Cerebellar cortex (tissue), 1 donor: ENCODE data around the gene TOX3.

ENCODE experiments used
- DNase-seq: peaks from one replicate; pipeline ENCODE4 v3.0.0-alpha.2; 2015; ENCODE audit warnings: low spot score

The TOX3 gene

DNA sequence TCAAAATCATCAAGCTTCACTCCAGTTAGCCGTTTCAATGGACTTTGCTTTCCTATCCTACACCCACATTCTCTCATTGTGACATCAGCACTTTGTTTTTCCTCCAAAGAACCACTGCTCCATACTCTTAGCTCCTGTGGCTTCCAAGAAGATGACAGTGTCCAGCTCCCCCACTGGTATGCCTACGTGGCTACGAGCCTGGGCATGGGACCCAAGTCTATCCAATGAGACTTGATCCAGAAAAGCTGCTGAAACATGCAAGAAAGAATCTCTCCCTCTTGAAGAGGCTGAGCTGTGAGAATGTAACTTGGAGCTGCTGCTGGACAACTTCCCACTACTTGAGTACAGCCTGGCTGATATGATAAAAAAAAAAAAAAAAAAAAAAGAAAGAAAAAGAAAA lies 9.4 kb downstream of the TOX3 start:
- DNase-seq, result no peak

DNA sequence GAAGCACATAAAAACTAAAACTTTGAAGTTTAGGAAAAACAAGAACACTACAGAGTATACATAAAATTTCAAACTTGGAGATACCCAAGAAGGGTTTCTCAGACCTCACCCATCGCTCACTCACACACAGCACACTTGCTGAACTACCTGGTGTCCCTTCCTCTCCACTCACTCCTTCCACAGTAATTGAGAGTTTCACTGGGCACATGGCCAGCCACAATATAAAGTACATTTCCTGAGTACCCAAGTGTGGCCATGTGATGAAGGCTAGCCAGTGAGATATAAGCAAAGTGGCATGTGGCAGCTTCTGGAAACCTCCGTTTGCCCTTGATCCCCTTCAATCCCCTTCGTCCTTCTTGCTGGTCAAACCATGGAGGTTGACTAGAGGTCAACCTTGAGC lies 11.9 kb downstream of the TOX3 start:
- no peak for DNase-seq

DNA sequence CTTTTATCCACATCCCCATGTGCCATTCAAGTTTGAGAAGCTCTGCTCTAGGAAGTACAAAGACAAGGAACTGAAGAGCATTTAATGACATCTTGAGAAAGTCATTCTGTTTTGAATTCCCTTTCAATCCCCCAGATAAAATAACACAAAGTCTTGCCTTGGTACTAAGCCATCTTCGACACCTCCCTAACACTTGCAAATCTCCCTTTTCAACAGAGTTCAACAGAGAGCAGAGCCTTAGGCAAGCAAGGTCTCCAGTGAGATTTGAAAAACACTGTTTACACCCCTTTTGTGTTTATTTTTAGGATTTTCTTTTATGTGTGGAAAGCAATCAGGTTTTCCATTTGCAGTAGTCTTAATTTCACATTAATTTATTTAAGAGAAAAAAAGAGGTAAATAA lies 13.6 kb downstream of the TOX3 start:
- DNase-seq, result no peak

DNA sequence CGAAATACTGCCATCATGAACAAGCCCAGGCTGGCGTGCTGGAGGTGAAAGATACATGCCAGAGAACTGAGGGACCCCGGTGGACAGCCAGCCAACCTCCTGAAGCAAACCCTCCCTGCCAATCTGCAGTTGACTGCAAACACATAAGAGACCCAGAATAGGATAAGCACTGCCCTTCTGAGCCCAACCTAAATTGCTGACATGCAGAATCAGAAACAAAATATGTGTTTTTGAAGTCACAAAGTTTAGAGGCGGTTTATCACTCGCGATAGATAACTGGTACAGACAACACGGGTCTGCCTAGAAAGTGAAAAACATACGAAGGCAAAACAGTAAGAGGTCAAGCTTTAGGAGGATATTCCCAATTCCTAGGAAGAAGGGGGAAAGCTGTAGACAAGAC lies 14.6 kb downstream of the TOX3 start:
- no peak for DNase-seq

DNA sequence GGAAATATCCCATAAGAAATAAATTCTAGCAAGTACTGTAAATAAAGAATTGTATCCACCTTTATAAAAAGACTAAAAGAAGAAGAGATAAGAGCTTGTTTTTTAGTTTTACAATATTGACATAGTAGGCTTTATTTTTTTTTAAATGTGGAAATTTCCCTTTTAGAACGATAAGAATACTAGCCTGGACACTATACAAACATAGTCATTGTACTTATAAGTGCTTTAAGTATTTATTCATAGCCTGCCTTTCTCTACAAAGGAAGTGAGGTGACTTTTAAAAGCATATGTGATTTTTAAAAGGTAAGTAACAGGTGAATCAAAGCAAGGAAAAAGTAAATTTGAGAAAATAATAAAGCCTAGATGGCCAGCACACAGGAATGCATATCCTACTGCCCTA lies 17.7 kb downstream of the TOX3 start:
- DNase-seq, result no peak

DNA sequence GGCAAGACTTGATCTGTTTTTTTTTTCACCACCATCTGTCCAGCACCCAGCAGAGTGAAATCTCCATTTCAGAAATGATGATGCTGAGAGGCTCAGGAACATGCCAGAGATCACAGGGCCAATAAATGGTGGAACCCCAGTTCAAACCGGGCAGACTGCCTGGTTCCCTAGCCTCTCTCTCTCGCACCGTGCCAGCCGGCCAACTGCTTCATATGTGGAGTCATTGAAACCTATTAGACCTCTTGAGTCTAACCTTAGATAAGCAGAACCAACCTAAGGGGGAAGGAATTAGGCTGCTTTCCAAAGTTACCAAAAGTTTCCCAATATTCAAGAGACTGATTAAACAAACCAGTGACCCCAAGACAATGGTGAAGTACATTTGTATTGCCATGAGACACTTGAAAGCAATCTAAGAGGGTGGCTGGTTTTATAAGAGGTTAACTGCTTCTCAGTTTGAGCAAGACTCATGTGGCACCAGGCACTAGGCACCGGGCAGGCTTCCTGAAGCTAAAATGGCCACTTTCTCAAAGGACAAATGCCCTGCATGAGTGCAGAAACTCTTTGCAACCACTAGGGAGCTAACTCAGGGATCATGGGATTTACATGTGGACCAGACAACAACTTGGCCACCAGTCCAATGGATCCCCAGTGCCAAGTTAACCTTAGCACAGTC lies 18.4 kb downstream of the TOX3 start:
- no peak for DNase-seq

DNA sequence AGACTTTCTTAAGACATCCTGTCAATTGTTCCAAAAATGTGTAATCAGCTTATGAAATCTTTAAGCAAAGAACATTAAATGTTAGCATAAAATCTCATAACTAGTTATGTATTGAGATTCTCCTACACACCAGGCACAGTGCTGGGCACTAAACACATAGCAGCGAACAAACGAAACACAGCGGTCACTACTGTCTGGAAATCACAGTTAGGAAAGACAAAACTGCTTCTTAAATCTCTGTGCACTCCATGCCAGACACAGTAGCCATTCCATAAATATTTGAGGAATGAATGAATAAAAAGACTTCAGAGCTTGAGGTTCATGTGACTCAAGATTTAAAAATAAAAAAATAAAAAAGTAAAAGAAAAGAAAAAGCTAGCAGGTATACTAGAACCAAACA lies 20.1 kb downstream of the TOX3 start:
- DNase-seq, result no peak

DNA sequence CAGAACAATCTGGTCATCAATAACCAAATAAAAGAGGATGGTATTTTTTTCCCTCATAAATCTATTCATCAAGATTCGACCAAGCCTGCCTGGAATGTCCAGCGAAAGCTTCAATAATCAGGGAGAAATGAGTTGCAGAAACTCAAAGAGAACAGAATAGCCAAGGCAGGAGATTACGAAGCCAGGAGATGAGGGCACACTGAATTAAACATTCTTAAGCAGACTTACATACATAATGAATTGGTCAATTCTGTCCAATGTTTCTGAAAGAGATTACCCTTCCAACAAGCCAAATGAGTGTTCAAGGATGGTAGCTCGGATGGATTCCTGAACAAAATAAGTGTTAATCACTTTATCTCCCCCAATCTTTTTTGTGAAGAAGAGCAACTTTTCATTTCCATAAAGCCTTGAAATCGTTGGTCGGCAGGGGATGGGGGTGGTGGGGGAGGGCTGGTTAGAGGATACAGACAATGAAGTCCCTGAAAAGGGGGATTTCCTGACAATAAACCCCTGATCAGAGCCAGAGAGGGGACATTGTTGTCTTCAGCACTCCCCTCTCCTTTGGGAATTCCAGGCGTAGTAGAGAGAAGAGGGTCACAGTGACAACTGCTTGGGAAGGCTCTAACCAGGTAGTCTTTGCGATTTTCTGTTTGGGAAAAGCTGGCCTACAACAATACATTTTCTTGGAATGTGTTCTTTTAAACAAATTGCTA lies 20.7 kb downstream of the TOX3 start:
- no peak for DNase-seq

DNA sequence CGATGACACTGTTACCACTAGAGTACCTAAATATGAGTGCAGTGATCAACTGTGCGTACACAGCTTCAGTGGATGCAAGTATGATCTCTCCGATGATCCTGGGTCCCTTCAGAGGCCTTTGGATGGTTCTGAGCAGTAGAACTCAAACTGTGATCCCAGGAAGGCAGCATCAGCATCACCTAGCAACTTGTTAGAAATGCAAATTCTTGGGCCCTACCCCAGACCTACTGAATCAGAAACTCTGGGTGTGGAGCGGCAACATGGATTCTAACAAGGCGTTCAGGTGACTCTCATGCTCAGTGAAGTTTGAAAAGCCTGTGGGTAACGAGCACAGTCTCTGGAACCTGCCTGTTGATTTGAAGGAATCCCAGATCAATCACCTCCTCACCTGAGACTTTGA lies 25.4 kb downstream of the TOX3 start:
- DNase-seq, result no peak

DNA sequence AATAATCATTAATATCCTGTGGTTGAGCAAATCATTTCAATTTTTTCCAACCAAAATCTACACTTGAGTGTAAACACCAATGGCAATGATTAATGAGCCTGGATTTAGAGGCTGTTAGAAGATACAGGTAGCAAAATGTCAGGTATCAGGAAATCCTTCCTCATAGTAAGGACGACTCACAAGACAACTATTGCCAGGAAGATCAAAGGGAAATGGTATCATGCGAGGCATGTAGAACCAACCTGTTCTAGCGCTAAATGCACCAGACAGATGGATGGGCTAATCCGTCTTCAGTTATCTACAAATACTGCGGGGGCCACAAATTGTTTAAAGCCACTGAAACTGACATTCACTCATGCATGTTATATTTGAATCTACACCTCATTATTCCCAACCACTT lies 28.1 kb downstream of the TOX3 start:
- no peak for DNase-seq

DNA sequence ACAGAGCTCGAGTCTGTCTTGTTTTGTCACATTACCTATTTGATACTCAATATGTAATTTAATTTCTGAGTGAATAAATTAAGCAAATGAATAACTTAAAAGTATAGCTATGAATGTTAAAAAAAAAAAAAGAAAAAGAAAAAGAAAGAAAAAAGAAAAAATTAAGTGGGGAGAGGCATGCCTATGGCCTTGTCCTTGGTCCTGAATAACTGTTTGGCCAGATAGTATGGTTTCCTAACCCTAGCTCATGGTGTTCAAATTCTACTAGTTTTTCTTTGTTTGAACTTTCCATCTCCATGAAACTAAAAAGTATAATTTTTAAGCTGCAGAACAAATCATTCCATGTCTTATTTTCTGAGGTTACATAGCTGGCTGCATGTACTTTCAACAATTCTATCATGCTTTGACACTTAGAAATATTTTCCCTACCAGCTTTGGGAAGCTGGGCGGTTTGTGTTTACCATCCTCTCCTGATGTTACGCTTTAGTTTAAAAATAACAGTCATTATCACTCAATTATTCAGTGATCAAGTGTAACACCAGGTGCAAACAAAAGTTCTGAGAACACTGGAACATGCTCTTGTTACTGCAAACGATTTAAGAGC lies 31.8 kb downstream of the TOX3 start:
- no peak for DNase-seq

DNA sequence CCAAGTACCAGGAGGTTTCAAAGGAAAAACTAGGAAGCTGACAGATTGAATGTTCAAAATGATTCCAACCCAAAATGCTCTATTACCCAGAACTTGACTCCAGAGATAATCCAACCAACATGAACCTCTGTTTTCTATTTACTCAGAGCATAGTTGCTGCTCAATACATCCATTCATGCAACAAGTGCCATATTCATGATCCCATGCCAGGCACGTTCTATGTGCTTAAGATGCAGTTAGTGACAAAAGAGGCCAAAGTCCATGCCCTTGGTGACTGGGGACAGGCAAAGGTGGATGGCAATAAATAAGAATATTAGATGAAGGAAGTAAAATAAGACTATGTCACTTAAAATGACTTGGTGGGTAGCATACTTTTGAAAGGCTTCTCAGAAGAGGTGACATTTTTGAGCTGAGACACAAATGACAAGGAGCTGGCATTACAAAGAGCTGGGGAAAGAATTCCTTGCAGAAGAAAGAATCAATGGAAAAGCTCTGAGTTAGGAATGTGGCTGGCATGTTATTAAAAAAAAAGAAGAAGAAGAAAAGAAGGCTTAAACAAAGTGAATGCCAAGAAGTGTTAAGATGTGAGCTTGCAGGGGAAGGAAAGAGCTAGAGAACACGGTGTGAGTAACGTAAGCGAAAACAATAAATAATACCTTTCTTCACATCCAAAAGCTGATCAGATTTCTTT lies 34.5 kb downstream of the TOX3 start:
- DNase-seq, result no peak

DNA sequence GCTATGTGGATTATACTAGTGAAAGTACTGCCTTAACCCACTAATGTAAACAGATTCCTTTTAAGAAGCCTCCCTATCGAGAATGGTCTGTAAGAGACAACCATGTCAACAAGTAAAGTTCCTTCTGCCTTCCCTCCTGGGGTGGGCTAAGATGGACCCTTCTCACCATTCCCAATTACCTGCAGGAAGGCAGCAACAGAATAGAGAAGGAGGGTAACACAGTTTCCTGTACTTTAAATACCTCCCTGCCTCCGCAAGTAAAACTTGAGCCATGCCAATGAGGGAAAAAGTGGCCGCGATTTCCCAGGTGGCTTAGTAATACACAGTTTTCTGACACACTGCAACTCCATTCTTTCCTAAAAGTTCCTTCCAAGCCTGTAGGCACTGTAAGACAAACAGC lies 45.2 kb downstream of the TOX3 start:
- DNase-seq, result no peak

DNA sequence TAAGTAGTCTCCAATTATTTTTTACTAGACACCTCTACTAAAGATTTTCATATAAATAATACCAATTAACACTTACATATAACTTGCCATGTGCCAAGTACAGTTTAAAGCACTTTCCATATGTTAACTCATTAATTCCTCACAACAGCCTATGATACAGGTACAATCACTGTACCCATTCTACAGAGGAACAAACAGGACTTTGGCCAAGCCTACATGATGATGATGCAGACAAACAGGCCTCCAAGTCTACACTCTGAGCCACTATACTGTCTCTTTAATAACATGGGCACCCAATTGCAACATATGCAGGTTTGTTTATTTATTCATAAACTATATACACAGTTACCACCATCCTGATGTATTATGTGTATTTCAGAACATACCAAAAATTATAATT lies 46.0 kb downstream of the TOX3 start:
- DNase-seq, result no peak

DNA sequence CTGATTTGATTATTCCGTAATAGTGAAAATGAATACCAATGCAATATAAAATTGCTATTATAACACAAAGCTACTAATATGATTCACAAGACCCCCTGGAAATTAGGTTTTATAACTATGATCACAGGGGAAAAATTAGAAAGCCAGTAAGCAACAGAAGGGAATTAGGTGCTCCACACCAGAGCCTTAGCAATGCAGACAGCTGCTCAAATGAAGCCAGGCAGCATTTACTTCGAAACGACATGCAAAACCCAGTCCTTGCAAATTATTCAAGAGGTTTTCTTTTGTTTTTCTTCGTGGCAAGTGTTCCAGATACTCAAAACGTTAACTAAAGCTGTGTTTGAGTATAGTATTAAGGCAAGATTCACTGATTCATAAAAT lies 47.9 kb downstream of the TOX3 start:
- no peak for DNase-seq

DNA sequence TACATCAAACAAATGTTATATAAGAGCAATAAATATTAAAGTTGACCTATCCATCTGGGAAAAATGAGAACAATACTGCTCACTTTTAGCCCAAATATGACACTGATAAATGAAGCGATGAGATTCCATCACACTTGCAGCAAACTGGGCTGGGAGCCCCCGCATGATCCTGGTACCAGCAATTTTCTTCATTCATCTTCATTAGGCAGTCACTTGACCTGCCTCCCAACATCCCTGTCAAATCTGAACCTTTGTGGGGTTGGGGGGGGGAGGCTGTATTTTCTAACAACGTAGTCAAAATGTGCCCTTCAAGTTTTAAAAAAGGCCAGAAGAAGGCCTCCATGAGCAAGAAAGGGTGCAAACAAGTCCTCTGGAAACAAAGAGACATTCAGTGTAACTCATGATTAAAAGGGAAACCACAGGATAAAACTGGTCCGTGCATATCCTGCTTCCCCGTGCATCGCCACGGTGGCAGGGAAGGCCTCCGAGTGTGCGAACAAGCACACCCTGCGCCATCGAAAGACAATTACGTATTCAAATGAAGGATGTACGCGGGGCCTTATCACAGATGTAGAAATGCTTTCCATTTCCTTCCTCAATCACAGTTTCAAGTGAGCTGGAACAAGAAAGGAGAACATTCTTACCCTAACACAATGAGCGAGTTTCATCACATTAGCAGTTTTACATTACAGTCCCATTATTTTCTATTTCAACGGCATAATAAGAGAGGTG lies 48.4 kb downstream of the TOX3 start:
- DNase-seq, result no peak

DNA sequence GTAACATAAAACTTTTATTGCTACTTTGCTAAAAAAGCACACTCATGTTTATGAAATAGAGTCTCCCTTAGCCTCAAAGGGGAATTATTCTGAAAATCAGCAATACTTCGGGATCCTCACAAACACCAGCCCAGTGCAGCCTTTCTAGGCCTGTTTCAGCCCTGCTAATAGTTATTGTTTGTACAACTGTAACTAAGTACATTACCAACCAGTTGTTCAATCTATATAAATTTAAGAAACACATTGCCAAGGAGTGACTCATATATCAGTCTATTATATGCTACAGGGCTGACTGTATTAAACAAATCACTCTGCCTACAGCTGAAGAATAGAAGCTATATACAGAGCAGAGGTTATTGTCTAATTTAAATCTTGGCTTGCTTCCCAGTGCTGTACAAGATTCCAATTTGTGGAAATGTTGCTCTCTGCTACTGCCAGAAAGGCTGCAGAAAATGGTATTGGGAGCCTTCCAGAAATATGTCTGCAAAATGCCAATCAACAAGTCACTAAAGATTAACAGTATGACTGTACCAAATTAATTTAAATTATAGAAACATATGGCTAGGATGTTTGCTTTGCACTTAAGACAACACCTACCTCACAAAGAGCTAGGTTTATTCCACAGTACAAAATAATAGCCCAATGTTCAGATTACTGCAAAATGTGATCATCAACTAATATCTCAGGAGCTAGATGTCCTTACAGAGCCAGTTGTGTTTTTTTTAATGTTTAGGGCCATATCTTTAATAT lies 49.7 kb downstream of the TOX3 start:
- DNase-seq, result no peak

DNA sequence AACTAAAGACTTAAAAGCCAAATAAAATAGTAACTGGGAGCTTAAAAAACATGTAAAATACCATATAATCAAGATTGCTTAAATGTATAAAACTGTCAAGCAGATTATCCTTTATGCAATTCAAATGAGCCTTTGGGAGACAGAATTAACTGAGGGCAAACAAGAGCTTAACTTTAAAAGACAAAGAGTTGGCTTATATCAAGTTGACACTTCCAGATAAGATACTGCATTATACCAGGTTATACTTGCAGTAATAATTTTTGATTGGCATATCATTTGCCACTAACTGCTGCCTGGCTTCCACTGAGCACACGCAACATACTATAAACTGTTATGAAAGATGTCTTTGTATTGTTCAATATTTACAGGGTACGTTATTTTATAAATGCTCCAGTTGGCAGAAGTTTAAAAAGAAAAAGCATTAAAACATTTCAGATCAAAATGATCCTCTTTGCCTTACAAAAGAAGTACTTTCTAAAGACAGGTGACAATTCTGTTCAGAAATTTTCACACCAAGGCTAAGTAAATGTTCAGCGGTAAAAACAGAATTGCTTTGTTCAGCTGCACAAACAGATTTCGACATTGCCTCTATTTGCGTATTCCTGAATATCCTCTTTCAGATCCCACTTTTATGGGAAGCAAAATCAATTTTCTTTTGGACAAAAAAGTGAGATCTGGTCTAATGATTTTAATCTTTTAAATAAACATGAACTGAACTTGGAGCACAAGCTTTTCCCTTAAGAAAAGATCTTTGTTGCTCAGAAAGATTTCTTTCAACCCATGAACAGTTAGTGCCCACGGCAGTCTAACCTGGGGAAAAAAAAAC lies 50.7 kb downstream of the TOX3 start:
- no peak for DNase-seq

DNA sequence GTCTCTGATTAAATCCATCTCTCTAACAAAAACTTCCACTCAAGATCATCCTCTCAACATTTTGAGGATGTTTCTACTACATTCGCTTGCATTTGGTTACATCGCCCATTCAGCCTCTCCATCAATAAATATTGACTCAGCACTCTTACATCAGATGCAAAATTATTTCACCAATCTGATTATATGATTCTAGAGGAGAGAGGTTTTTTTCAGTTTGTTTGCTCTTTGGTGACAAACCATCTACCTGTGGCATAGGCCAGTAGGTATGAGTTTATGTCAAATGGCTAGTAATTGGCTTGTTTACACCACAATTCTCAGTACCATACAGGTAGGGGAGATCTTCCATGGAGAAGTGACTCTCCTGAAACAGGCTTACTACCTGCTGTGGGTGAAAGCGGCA lies 52.3 kb downstream of the TOX3 start:
- DNase-seq, result no peak

DNA sequence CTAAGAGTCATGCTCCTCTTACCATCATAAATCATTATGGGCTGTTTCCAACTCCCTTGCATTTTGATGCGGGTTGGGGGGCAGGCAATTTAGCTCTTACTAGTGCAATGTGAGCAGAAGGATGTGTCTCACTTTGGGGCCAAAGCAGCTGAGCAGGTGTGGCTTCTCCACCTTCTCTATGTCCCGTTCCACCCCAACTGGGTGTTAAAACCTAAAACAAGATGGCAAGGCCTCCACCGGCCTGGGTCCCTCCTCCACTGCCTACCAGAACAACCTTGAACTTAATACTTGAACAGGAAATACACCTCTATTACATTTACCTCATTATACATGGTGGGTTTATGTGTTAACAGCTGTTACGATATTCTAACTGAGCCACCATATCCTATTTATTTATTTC lies 52.8 kb downstream of the TOX3 start:
- DNase-seq, result no peak
